Transverse colon (tissue), 4 donors: ENCODE data around the gene SASH1.

Experiments
- CTCF ChIP-seq, 5 experiments: fragments of 200-600 bp in 3 of 5; fragments of 450-650 bp in 2 of 5; sonication (generic) in 3 of 5; IDR thresholded peaks; 1 replicate in 2 of 5; 2 replicates in 3 of 5; pipeline ENCODE4 v1.5.1; 2016 to 2017; ENCODE audit warnings: antibody characterized with exemption in 5 of 5, inconsistent platforms in 3 of 5, mild to moderate bottlenecking in 2 of 5, moderate library complexity in 1 of 5
- EP300 ChIP-seq: sonication (generic); formaldehyde crosslinking; IDR thresholded peaks from one replicate; pipeline ENCODE4 v1.6.1; 2017; ENCODE audit warnings: antibody characterized with exemption, low read depth
- POLR2A ChIP-seq: fragments of 450-650 bp; IDR thresholded peaks from one replicate; pipeline ENCODE4 v1.6.1; 2016; ENCODE audit warnings: antibody characterized with exemption, mild to moderate bottlenecking, moderate library complexity
- POLR2AphosphoS5 ChIP-seq, 3 donors: sonication (generic); formaldehyde crosslinking; IDR thresholded peaks; one replicate each; pipeline ENCODE4 v1.6.1; 2016; ENCODE audit warnings: antibody characterized with exemption in 3 of 3

DNA sequence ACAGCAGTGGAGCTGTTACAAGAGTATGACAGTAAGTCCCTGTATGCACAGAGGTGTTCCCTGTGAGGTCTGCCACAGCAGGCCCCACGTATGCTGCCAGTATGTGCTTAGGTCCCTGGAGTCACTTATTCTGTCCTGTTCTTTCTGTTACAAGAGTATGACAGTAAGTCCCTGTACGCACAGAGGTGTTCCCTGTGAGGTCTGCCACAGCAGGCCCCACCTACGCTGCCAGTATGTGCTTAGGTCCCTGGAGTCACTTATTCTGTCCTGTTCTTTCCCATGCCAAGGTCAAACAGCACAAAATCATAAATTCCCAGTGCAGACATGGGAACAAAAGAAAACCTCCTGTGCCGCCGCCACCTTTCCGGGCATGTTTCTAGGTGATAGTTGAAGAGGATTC is 192.2 kb downstream of the SASH1 start:
- TF ChIP-seq POLR2AphosphoS5 (IDR thresholded peaks at IDR 0.05): no peak
- no peak for TF ChIP-seq CTCF (IDR thresholded peaks at IDR 0.05)
- TF ChIP-seq POLR2A: no peak
- no peak for TF ChIP-seq EP300
